Gastrocnemius medialis (tissue), 4 donors: ENCODE results near the gene SMARCB1.

Source experiments
- CTCF ChIP-seq, 5 experiments: fragments of 450-650 bp in 3 of 5; fragments of 200-600 bp in 2 of 5; sonication (generic) in 2 of 5; IDR thresholded peaks in 4 of 5; conservative IDR thresholded peaks in 1 of 5; 1 replicate in 4 of 5; 2 replicates in 1 of 5; pipeline ENCODE4 v1.5.1; 2016 to 2019; ENCODE audit warnings: antibody characterized with exemption in 5 of 5, mild to moderate bottlenecking in 3 of 5, moderate library complexity in 3 of 5
- POLR2A ChIP-seq, 2 donors: fragments of 450-650 bp; IDR thresholded peaks; one replicate each; pipeline ENCODE4 v1.6.1; 2017; ENCODE audit warnings: antibody characterized with exemption in 2 of 2, mild to moderate bottlenecking in 2 of 2, moderate library complexity in 2 of 2

DNA sequence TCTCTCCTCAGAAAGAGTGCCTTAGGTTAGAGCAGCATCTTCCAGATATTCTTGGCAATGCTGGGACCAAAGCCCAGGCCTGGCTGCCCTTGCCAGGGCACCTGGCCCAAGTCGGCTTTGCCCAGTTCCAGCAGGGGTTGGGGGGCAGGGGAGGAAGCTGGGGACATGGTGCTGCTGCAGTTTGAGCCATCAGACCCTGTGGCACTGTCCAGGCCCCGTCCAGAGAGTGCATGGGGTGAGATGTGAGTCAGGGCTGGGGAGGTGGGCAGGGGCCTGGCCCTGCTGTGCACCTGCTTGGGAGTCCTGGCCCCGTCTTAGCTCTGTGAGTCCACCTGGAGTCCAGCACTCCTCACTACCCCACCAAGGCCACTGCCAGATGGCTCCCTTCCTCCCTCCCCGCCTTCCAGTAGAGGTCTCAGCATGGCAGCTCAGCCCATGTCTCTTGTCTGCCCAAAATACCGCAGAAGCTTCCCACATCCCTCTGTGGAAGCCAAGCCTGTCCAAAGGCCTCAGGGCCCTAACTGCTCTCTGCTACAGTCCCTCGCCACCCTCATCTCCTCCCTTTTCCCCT is 35.4 kb downstream of the SMARCB1 start:
- no peak for TF ChIP-seq CTCF (IDR thresholded peaks at IDR 0.05 in 4 of 5, conservative IDR thresholded peaks at IDR 0.05 in 1 of 5)
- TF ChIP-seq POLR2A (IDR thresholded peaks at IDR 0.05) = no peak
